Smooth muscle cell (in vitro differentiated cells): ENCODE data around the gene SERPINA10. TPM values are rescaled to one million over a fixed set of nuclear protein-coding genes. Genes with fewer than 3 reads are reported as not detected.
A peak's percentile ranks its signal among the peaks of the same experiment; 100 is the strongest.

ENCODE experiments used
- DNase-seq: peaks from one replicate; lab custom pipeline; 2025; ENCODE audit not compliant: unreplicated experiment; lab: John Stamatoyannopoulos, UW
- H2AFZ ChIP-seq: fragments of 200-600 bp; sonication (generic); 2 replicates; pipeline ENCODE4 v1.6.0; 2016; ENCODE audit warnings: antibody characterized with exemption, low read depth, mild to moderate bottlenecking
- H3F3A ChIP-seq: fragments of 200-600 bp; sonication (generic); 2 replicates; pipeline ENCODE4 v1.6.0; 2017; ENCODE audit warnings: antibody characterized with exemption, low read depth
- H3K27ac ChIP-seq: fragments of 200-600 bp; sonication (generic); 2 replicates; pipeline ENCODE4 v1.5.1; 2016; ENCODE audit warnings: low read depth, mild to moderate bottlenecking
- H3K27me3 ChIP-seq: fragments of 200-600 bp; sonication (generic); 2 replicates; pipeline ENCODE4 v1.6.1; 2016; ENCODE audit warnings: low read depth, mild to moderate bottlenecking
- H3K36me3 ChIP-seq: fragments of 200-600 bp; sonication (generic); 2 replicates; pipeline ENCODE4 v1.5.1; 2016; ENCODE audit warnings: low read depth
- H3K4me1 ChIP-seq: fragments of 200-600 bp; sonication (generic); 2 replicates; pipeline ENCODE4 v1.5.1; 2016; ENCODE audit warnings: low read depth
- H3K4me2 ChIP-seq: fragments of 200-600 bp; sonication (generic); 2 replicates; pipeline ENCODE4 v1.6.0; 2016; ENCODE audit warnings: mild to moderate bottlenecking
- H3K4me3 ChIP-seq: fragments of 200-600 bp; sonication (generic); 2 replicates; pipeline ENCODE4 v1.5.1; 2016; ENCODE audit warnings: mild to moderate bottlenecking
- H3K79me2 ChIP-seq: fragments of 200-600 bp; sonication (generic); 2 replicates; pipeline ENCODE4 v1.6.0; 2016; ENCODE audit warnings: low read depth, mild to moderate bottlenecking
- H3K9ac ChIP-seq: fragments of 200-600 bp; sonication (generic); 2 replicates; pipeline ENCODE4 v1.6.0; 2016; ENCODE audit warnings: low read depth
- H3K9me3 ChIP-seq: fragments of 200-600 bp; sonication (generic); replicated peaks from 2 replicates; pipeline ENCODE4 v1.5.1; 2016; ENCODE audit warnings: low read depth
- H4K20me1 ChIP-seq: fragments of 200-600 bp; sonication (generic); 2 replicates; pipeline ENCODE4 v1.6.0; 2016; ENCODE audit warnings: low read depth
- CTCF ChIP-seq: fragments of 200-600 bp; sonication (generic); IDR thresholded peaks from 2 replicates; pipeline ENCODE4 v1.5.1; 2017; ENCODE audit warnings: borderline replicate concordance, mild to moderate bottlenecking, antibody characterized with exemption; ENCODE audit not compliant: insufficient read depth, poor library complexity, severe bottlenecking
- whole genome bisulfite sequencing: methylation state at CpG from one replicate; pipeline ENCODE4 v1.1.7; 2016; ENCODE audit warnings: low lambda C conversion rate; 5-methylcytosine and 5-hydroxymethylcytosine counted together
- polyA plus RNA-seq: library from polyadenylated mRNA; unstranded; fragments of >200 nt; fragmentation: Nextera tagmentation; extraction: Ambion mirVana; gene quantifications from 2 replicates; pipeline ENCODE4 v1.2.1, GENCODE V29; 2016
- total RNA-seq: library from RNA; depleted of rRNA; stranded (reverse); fragments of >200 nt; gene quantifications from 2 replicates; pipeline ENCODE4 v1.2.3, GENCODE V29; 2014

Gene SERPINA10
- total and polyA plus RNA-seq, 2 experiments from 2014 or later = not detected

GRCh38 chr14:94307410-94307992 lies 14.4 kb upstream of the SERPINA10 start:
- 47% methylated on average over 5 of the region's 5 CpGs for WGBS
- Histone ChIP-seq H3K9me3 (no peaks in the 10 kb centered on the region), H3K4me2 (no peak overlapping the region), H3K9ac (no peak overlapping the region), H3K36me3 (no peaks in the 10 kb centered on the region), H3K4me1 (no peaks in the 10 kb centered on the region), H3K4me3 (no peak overlapping the region), H3F3A (no peaks in the 10 kb centered on the region), H3K27ac (no peak overlapping the region), H4K20me1 (no peaks in the 10 kb centered on the region), H3K79me2 (no peaks in the 10 kb centered on the region), H2AFZ (no peak overlapping the region), H3K27me3 (no peaks in the 10 kb centered on the region)
- no peak for DNase-seq
- TF ChIP-seq CTCF = peak; percentile 15

- Histone ChIP-seq H3K36me3 (no peaks in the 10 kb centered on the region), H3K4me2 (no peak overlapping the region), H3F3A (no peaks in the 10 kb centered on the region), H3K9me3 (no peaks in the 10 kb centered on the region), H4K20me1 (no peaks in the 10 kb centered on the region), H3K4me3 (no peak overlapping the region), H3K79me2 (no peaks in the 10 kb centered on the region), H3K27ac (no peak overlapping the region), H3K4me1 (no peaks in the 10 kb centered on the region), H3K9ac (no peak overlapping the region), H2AFZ (no peak overlapping the region), H3K27me3 (no peaks in the 10 kb centered on the region)
- 84% methylated on average over 12 of the region's 12 CpGs for WGBS
- DNase-seq = no peak
- no peak for TF ChIP-seq CTCF
Observed at GRCh38 chr14:94306047-94306978, 13.2 kb upstream of the SERPINA10 start.

GRCh38 chr14:94305620-94306019 lies 12.6 kb upstream of the SERPINA10 start:
- Histone ChIP-seq H3K4me2 (no peak overlapping the region), H3K27me3 (no peaks in the 10 kb centered on the region), H2AFZ (no peak overlapping the region), H3K79me2 (no peaks in the 10 kb centered on the region), H3K4me3 (no peak overlapping the region), H3K9ac (no peak overlapping the region), H3K4me1 (no peaks in the 10 kb centered on the region), H3K9me3 (no peaks in the 10 kb centered on the region), H4K20me1 (no peaks in the 10 kb centered on the region), H3K36me3 (no peaks in the 10 kb centered on the region), H3F3A (no peaks in the 10 kb centered on the region), H3K27ac (no peak overlapping the region)
- TF ChIP-seq CTCF = no peak
- DNase-seq = no peak
- 75% methylated on average over 2 of the region's 2 CpGs for WGBS

- no peak for DNase-seq
- TF ChIP-seq CTCF = no peak
- H3K36me3 ChIP-seq = no peaks in the 10 kb centered on the region
- no peaks in the 10 kb centered on the region for H4K20me1 ChIP-seq
- no peaks in the 10 kb centered on the region for H3K4me1 ChIP-seq
- WGBS = 90% methylated on average over 6 of the region's 6 CpGs
- no peaks in the 10 kb centered on the region for H3K79me2 ChIP-seq
- no peaks in the 10 kb centered on the region for H3F3A ChIP-seq
- H3K4me3 ChIP-seq = no peak overlapping the region
- H3K9ac ChIP-seq = no peak overlapping the region
- H3K27ac ChIP-seq = no peak overlapping the region
- H3K9me3 ChIP-seq = no peaks in the 10 kb centered on the region
- H3K4me2 ChIP-seq = no peak overlapping the region
- H2AFZ ChIP-seq = no peak overlapping the region
- no peaks in the 10 kb centered on the region for H3K27me3 ChIP-seq
Observed at GRCh38 chr14:94304243-94304642, 11.2 kb upstream of the SERPINA10 start.
